ENCODE results near the gene CDH1. TPM values are rescaled to one million over a fixed set of nuclear protein-coding genes. Genes with fewer than 3 reads are reported as not detected.

The CDH1 gene
- total RNA-seq, 1 donor from 2014 or later, result not detected

DNA sequence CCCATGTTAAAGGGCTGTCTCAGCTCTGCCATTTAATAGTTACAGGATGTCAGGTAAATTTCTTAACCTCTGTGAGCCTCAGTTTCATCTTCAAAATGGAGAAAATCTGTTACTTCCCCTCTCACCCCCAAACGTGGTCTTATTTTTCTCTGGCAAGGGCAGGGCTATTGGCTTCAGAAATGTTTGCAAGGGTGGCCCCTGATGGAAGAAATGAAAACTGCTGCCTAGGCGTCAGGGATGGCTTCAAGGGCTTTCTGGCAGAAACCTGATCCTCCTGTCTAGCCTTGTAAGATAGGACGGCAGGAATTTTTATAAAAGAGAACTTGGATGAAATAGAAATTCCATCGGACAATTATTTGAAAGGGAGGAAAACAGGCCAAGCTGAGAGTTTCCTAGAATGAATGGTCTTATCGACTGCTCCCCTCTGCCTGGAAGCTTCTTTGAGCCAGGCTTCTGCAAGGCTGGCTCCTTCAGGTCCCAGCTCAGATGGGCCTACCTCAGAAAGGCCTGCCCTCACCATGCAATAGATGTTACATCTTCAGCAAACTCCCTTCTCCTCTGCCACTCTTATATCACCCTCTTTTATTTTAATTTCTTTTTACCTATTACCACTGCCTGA, 63.3 kb downstream of the CDH1 start:
- Mint-ChIP-seq H3K27ac (ENCODE audit: unreplicated experiment) (no peak overlapping the region), H3K27me3 (ENCODE audit: unreplicated experiment) (no peaks in the 10 kb centered on the region), H3K9me3 (ENCODE audit: unreplicated experiment) (no peaks in the 10 kb centered on the region), H3K4me3 (ENCODE audit: unreplicated experiment) (no peak overlapping the region), H3K4me1 (ENCODE audit: unreplicated experiment) (peaks cover 15% of the 10 kb centered on the region), H3K36me3 (ENCODE audit: unreplicated experiment) (no peaks in the 10 kb centered on the region)
- peak; percentile 89 for DNase-seq (ENCODE audit: extremely low spot score, unreplicated experiment)
- TF ChIP-seq CTCF (IDR thresholded peaks at IDR 0.05), result peak; percentile 90

DNA sequence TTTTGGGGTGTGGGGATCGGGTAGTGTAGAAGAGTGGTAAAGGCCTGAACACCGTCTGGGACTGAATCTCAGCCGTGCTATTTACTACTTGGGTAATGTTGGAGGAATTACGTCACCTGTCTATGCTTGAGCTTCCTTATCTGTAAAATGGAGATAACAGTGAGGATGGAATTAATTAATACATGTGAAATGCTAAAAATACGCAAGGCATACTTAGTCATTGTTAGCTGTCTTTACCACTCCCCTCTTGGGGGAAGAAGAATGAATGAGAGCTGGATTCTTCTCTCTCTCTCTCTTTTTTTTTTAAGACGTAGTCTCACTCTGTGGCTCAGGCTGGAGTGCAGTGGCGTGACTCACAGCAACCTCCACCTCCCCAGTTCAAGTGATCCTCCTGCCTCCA, 65.1 kb downstream of the CDH1 start:
- H3K4me3 Mint-ChIP-seq (ENCODE audit: unreplicated experiment), result no peak overlapping the region
- H3K27ac Mint-ChIP-seq (ENCODE audit: unreplicated experiment), result no peak overlapping the region
- no peaks in the 10 kb centered on the region for H3K36me3 Mint-ChIP-seq (ENCODE audit: unreplicated experiment)
- H3K9me3 Mint-ChIP-seq (ENCODE audit: unreplicated experiment), result no peaks in the 10 kb centered on the region
- H3K27me3 Mint-ChIP-seq (ENCODE audit: unreplicated experiment), result no peaks in the 10 kb centered on the region
- TF ChIP-seq CTCF (IDR thresholded peaks at IDR 0.05), result no peak
- no peak for DNase-seq (ENCODE audit: extremely low spot score, unreplicated experiment)
- H3K4me1 Mint-ChIP-seq (ENCODE audit: unreplicated experiment), result peaks cover 15% of the 10 kb centered on the region

DNA sequence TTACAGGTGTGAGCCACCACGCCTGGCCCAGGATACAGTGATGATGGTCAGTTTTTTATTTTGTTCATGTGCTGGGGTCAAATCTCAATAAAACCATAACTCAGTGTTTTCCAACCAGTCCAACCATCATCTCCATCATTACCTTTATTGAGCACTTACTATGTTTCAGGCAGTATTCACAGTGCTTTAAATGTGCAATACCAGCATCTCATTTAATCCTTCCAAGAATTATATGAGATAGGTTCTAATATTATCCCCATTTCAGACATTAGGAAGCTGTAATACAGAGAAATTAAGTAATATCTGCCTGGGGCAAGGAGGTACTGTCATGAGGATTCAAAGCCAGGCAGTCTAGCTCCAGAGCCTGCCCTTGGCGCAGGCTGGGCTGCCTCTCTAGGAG, 69.3 kb downstream of the CDH1 start:
- DNase-seq (ENCODE audit: extremely low spot score, unreplicated experiment), result no peak
- H3K9me3 Mint-ChIP-seq (ENCODE audit: unreplicated experiment), result no peaks in the 10 kb centered on the region
- H3K4me1 Mint-ChIP-seq (ENCODE audit: unreplicated experiment), result peaks cover 9% of the 10 kb centered on the region
- no peak for TF ChIP-seq CTCF (IDR thresholded peaks at IDR 0.05)
- no peak overlapping the region for H3K27ac Mint-ChIP-seq (ENCODE audit: unreplicated experiment)
- H3K4me3 Mint-ChIP-seq (ENCODE audit: unreplicated experiment), result no peak overlapping the region
- H3K27me3 Mint-ChIP-seq (ENCODE audit: unreplicated experiment), result no peaks in the 10 kb centered on the region
- no peaks in the 10 kb centered on the region for H3K36me3 Mint-ChIP-seq (ENCODE audit: unreplicated experiment)

DNA sequence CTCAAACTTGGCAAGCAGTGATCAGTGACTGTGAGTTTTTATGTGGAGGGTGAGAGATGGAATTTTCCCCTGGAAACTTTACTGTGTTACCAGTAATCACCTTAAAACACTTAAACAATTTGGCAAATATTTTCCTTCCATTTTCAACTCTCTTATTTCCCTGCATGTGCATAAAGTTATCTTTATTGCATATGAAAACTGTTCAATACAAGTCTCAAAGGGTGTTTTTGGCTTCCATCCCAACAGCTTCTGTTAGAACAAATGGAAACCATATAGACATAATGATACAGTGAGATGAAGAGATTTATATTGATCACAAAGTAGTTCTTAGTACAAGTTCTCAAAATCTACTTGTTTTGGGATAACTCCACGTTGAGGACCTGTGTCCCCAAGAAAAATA, 69.9 kb downstream of the CDH1 start:
- Mint-ChIP-seq H3K27ac (ENCODE audit: unreplicated experiment) (no peak overlapping the region), H3K9me3 (ENCODE audit: unreplicated experiment) (no peaks in the 10 kb centered on the region), H3K4me3 (ENCODE audit: unreplicated experiment) (no peak overlapping the region), H3K36me3 (ENCODE audit: unreplicated experiment) (no peaks in the 10 kb centered on the region), H3K27me3 (ENCODE audit: unreplicated experiment) (no peaks in the 10 kb centered on the region), H3K4me1 (ENCODE audit: unreplicated experiment) (peaks cover 12% of the 10 kb centered on the region)
- DNase-seq (ENCODE audit: extremely low spot score, unreplicated experiment), result no peak
- no peak for TF ChIP-seq CTCF (IDR thresholded peaks at IDR 0.05)

DNA sequence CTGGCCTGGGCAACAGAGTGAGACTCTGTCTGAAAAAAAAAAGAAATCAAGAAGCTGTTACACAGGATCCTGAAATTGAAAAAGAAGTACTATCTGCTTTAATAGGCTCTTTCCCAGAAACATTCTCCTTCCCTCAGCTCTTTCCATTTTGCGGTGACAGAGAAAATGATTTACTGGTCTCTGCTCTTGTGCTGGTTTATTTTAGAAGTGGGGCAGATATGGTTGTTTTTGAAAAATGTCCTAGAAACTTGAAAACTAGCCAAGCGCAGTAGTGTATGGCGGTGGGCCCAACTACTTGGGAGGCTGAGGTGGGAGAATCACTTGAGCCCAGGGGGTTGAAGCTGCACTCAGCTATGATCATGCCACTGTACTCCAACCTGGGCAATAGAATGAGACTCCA, 77.4 kb downstream of the CDH1 start:
- H3K27ac Mint-ChIP-seq (ENCODE audit: unreplicated experiment), result no peak overlapping the region
- H3K27me3 Mint-ChIP-seq (ENCODE audit: unreplicated experiment), result no peaks in the 10 kb centered on the region
- H3K9me3 Mint-ChIP-seq (ENCODE audit: unreplicated experiment), result peaks cover 3% of the 10 kb centered on the region
- H3K4me3 Mint-ChIP-seq (ENCODE audit: unreplicated experiment), result no peak overlapping the region
- DNase-seq (ENCODE audit: extremely low spot score, unreplicated experiment), result no peak
- H3K4me1 Mint-ChIP-seq (ENCODE audit: unreplicated experiment), result peaks cover 7% of the 10 kb centered on the region
- H3K36me3 Mint-ChIP-seq (ENCODE audit: unreplicated experiment), result no peaks in the 10 kb centered on the region
- no peak for TF ChIP-seq CTCF (IDR thresholded peaks at IDR 0.05)

Data from osteocyte (in vitro differentiated cells).